AG09309 (cell line): ENCODE measurements around the gene TMEM129.

Experiments
- DNase-seq: peaks from one replicate; pipeline ENCODE4 v3.0.0-alpha.2; 2010; ENCODE audit warnings: low read depth
- H3K4me3 ChIP-seq: 2 replicates; pipeline ENCODE4 v1.5.1; 2011; ENCODE audit warnings: mild to moderate bottlenecking, low read depth, low read length, moderate library complexity; ENCODE audit not compliant: control insufficient read depth
- TF ChIP-seq, protein P1 (sequence below): IDR thresholded peaks from 2 replicates; pipeline ENCODE4 v1.5.1; 2011; ENCODE audit warnings: mild to moderate bottlenecking, low read depth, low read length, inconsistent platforms; ENCODE audit not compliant: insufficient read depth, control insufficient read depth; ENCODE audit errors: missing control alignments

The TMEM129 gene

DNA sequence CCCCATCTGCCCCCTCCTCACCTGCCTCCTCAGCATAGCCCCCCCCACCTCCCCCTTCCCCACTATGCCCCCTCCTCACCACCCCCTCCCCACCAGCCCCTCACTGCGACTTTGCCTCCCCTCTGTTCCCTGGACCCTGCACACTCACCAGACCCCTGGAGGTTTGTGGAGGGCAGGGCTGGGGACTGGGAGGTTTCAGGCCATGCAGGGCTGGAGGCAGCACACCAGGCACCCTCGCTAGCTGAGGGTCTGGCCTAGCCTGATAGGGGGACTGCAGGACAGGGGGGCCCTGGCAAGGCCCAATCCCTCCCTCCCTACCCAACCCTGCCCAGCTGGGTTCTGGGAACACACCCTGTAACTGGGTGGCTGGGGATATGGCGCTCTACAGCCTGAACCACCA lies 28.2 kb upstream of the TMEM129 start:
- H3K4me3 ChIP-seq, result no peak overlapping the region
- TF ChIP-seq, protein P1, sequence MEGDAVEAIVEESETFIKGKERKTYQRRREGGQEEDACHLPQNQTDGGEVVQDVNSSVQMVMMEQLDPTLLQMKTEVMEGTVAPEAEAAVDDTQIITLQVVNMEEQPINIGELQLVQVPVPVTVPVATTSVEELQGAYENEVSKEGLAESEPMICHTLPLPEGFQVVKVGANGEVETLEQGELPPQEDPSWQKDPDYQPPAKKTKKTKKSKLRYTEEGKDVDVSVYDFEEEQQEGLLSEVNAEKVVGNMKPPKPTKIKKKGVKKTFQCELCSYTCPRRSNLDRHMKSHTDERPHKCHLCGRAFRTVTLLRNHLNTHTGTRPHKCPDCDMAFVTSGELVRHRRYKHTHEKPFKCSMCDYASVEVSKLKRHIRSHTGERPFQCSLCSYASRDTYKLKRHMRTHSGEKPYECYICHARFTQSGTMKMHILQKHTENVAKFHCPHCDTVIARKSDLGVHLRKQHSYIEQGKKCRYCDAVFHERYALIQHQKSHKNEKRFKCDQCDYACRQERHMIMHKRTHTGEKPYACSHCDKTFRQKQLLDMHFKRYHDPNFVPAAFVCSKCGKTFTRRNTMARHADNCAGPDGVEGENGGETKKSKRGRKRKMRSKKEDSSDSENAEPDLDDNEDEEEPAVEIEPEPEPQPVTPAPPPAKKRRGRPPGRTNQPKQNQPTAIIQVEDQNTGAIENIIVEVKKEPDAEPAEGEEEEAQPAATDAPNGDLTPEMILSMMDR, result no peak
- DNase-seq, result no peak

DNA sequence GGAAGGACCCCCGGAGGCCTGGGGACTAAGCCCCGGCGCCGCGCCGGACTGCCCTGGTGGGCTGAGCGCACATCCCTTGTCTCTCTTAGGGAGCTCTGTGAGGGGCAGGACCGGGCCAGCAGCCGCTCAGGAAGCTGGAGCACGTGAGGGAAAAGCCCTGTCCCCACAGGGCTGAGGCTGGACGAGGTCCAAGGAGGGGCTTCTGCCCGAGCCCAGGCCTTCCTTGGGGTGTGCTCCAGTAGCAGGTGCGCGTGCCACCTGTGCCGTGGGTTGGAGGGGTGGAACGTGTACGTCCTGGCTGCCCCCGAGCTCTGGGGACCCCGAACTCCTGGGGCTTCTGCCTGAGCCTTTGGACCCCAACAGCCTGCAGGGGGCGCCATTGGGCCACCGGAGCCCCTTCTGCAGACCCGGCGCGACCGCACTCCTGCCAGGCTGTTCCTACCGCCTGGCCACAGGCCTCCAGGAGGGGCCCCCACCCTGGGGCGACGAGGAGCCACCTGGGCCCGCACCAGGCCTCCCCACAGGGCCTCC lies 27.4 kb upstream of the TMEM129 start:
- TF ChIP-seq, protein P1, result peak; percentile 77
- H3K4me3 ChIP-seq, result no peak overlapping the region
- no peak for DNase-seq

DNA sequence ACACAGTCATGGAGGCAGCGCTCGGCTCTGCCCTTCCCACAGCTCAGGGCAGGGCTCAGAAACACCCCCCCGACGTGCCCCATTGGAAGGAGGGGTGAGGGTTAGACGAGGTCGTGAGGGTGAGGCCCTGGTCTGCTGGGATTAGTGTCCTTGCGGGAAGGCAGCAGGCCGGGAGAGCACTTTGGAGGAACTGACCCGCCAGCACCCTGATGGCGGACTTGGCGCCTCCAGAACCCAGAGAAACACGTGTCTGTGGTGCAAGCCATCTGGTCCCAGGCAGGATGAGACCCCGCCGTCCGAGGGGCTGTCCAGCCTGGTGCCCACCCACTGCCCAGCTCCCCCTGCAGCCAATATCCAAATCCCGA lies 26.5 kb upstream of the TMEM129 start:
- no peak for DNase-seq
- TF ChIP-seq, protein P1, result no peak
- no peak overlapping the region for H3K4me3 ChIP-seq

DNA sequence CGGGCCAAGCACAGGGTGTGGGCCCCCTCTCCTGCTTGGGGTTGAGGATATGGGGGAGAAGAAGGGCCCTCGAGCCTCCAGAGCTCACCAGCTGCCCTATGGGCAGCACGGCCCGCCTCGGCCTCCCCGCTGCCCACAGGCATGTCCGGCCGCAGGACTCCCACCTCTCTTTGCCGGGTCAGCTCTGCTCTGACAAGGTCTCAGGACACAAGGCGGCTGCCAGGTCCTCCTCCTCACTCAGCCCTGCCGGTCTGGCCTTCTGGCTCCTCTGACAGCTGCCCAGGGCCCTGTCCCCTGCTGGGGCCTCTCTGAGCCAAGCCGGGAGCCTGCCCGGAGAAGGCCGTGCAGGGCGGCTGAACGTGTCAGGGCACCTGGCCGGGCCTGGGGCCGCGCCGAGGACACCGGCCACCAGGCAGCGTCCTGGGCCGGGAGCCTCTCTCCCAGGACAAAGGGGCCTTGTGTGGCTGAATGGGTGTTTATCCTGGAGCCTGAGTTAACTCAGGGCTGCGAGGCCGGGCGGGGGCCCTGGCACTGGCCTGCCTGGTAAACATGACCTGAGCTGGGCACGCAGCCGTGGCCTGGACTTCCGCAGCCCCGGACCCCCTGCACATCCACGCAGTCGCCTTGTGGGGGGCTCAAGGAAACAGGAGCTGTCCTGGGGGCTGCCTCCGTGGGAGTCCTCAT lies 25.9 kb upstream of the TMEM129 start:
- H3K4me3 ChIP-seq, result no peak overlapping the region
- TF ChIP-seq, protein P1, result no peak
- DNase-seq, result no peak

DNA sequence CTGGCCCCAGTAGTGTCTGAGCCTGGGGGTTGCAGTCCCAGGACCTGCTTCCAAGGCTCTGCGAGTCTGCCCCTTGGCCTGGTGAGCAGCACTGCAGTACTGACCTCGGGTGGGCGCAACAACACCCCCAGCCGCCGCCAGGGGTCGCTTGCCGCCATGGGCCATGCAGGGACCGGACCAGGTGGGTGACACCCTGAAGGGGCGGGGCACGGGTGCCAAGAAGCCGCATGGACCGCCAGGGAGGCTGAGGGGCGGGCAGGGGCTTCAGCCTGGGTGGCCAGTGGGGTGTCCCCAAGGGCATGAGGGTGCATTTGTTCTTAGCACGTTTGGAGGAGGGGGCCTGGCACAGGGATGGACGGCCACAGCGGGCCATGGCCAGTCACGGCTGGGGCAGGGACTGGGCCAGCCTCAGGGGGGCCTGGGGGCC lies 25.2 kb upstream of the TMEM129 start:
- H3K4me3 ChIP-seq, result no peak overlapping the region
- DNase-seq, result no peak
- TF ChIP-seq, protein P1, result peak; percentile 88

DNA sequence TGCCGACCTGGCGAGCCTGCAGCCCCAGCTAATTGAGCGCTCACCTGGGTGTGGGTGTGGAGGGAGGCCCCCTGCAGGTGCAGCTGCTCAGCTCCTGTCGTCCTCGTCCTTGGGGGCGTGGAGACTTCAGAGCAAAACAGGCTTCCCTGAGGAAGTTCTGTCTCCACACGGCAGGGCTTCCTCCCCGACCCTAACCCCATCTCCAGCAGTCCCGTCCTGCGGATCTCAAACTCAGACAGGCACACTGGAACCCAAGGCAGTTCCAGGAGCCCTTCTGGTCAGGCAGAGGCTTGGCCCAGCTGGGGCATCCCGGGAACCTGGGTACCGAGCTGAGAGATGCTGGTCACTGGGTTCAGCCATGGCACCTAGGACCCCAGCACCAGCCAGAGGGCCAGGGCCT lies 24.6 kb upstream of the TMEM129 start:
- DNase-seq, result no peak
- TF ChIP-seq, protein P1, result no peak
- H3K4me3 ChIP-seq, result no peak overlapping the region
